Left lung (tissue), 10 donors: ENCODE measurements around the gene RAI14. TPM values are rescaled to one million over a fixed set of nuclear protein-coding genes. Genes with fewer than 3 reads are reported as not detected.
A peak's percentile ranks its signal among the peaks of the same experiment; 100 is the strongest.

Experiments
- ATAC-seq: fragments of 200-7000 bp; cut with Tn5 transposase; one replicate; pipeline ENCODE4 v1.9.1; 2020; ENCODE audit warnings: moderate library complexity
- DNase-seq, 4 donors: peaks; one replicate each; pipeline ENCODE4 v3.0.0-alpha.2; 2013 to 2020
- H3K27ac ChIP-seq, 2 donors: fragments of 200-600 bp; sonication (generic) in 1 of 2; one replicate each; pipeline versions ENCODE4 v1.5.0 to v1.8.0; 2020 to 2021
- H3K27me3 ChIP-seq, 2 donors: fragments of 200-600 bp; sonication (generic) in 1 of 2; one replicate each; pipeline versions ENCODE4 v1.5.0 to v1.8.0; 2020 to 2021
- H3K36me3 ChIP-seq, 2 donors: fragments of 200-600 bp; sonication (generic) in 1 of 2; one replicate each; pipeline versions ENCODE4 v1.5.0 to v1.8.0; 2020 to 2021
- H3K4me1 ChIP-seq, 2 donors: fragments of 200-600 bp; one replicate each; pipeline ENCODE4 v1.8.0; 2021
- H3K4me3 ChIP-seq, 2 donors: fragments of 200-600 bp; sonication (generic) in 1 of 2; one replicate each; pipeline versions ENCODE4 v1.5.0 to v1.8.0; 2020 to 2021; ENCODE audit warnings: mild to moderate bottlenecking in 1 of 2
- H3K9me3 ChIP-seq, 2 donors: fragments of 200-600 bp; sonication (generic) in 1 of 2; one replicate each; pipeline versions ENCODE4 v1.5.0 to v1.8.0; 2020 to 2021
- CTCF ChIP-seq, 2 donors: fragments of 200-600 bp; sonication (generic) in 1 of 2; IDR thresholded peaks; one replicate each; pipeline versions ENCODE4 v1.5.0 to v1.8.0; 2021; ENCODE audit warnings: antibody characterized with exemption in 2 of 2
- intact Hi-C, 2 donors: fragments of 100-400 bp; cut with DNase I; formaldehyde crosslinking; loops; one replicate each; pipeline versions ENCODE4 v1.11.2 to v1.14.2; 2022
- polyA plus RNA-seq, 6 donors: library from polyadenylated mRNA; unstranded; fragments of 120-200 nt; gene quantifications; one replicate each; pipeline ENCODE4 v1.2.1, GENCODE V29; 2013; ENCODE audit not compliant: insufficient read length in 6 of 6
- total RNA-seq, 2 donors: library from RNA; stranded (reverse); fragmentation: NEBNext Ultra II Directional; extraction: Animal tissue kit (Norgen Biotek cat#: 25700); gene quantifications; one replicate each; pipeline ENCODE4 v1.2.1, GENCODE V29; 2021
- donor health status: DM: no; HTN: yes; CAD: no.
- donor health status: DM: no; HTN: no; CAD: no.

Gene RAI14
- total and polyA plus RNA-seq, 8 donors, result 48.4 to 109 (median 53.8) TPM

GRCh38 chr5:34639852-34640626 lies 16.1 kb upstream of the RAI14 start:
- intact Hi-C loops, result no loop called here
- no peaks in the 10 kb centered on the region for H3K36me3 ChIP-seq
- no peak overlapping the region for H3K27ac ChIP-seq
- ATAC-seq (no peak), DNase-seq (no peak)
- no peaks in the 10 kb centered on the region for H3K9me3 ChIP-seq
- no peak for TF ChIP-seq CTCF (IDR thresholded peaks at IDR 0.05)
- H3K27me3 ChIP-seq, result no peaks in the 10 kb centered on the region
- no peaks in the 10 kb centered on the region for H3K4me1 ChIP-seq
- no peak overlapping the region for H3K4me3 ChIP-seq

DNA sequence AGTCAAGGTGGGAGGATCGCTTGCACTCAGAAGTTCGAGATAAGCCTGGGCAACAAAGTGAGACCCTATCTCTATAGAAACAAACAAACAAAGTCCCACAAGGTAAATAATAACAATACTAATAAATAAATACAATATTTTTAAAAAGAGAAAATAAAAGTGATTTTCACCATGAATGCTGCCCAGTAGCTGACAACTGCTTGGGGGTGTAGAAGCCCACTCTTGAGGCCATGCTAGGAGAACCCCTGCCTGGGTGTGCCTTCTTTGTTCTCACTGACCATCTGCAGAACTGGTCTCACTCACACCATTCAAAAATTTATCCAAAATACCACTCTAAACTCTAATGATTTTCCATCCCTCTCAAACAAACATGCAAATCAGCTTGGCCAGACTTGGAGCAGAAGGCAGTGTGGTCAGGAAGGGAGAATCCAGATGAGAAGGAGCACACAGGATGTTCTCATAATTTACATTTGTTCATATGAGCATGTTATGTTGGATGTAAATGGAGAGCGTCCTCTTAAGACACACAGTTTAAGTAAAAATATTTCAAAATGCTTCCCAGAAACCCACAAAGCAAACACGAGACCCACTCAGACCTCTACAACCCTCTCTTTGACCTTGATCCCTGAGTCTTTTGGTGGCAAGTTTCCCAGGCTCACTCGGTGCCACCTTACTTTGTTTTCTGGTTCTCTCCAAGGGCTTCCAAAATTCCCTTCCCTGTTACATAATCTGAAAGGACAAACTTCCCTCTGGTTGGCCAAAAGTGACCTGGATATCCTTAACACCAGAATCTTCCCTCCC lies 7.9 kb upstream of the RAI14 start:
- DNase-seq, result no peak
- intact Hi-C loops, result no loop called here
- H3K4me1 ChIP-seq, result no peaks in the 10 kb centered on the region
- H3K27ac ChIP-seq, result no peak overlapping the region
- H3K4me3 ChIP-seq, result no peak overlapping the region
- TF ChIP-seq CTCF (IDR thresholded peaks at IDR 0.05), result no peak
- H3K9me3 ChIP-seq, result no peaks in the 10 kb centered on the region
- peak; percentile 52 for ATAC-seq
- no peaks in the 10 kb centered on the region for H3K36me3 ChIP-seq
- H3K27me3 ChIP-seq, result no peaks in the 10 kb centered on the region

DNA sequence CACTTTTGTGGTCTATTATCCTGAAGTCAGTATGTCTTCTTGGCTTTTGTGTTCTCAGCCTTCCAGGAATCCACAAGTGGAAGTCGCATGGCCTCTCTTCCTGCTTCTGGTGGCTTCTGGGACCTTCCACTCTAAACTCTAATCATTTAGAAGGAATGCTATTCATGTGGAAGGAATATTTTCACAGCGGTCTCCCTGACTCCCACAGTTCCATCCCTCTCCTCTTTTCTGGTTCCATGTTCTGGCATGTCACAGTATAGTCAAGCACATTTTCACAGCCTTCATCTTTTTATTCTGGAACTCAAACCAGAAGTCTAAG lies 7.3 kb upstream of the RAI14 start:
- ATAC-seq (peak; percentile 36), DNase-seq (no peak)
- intact Hi-C loops, result no loop called here
- Histone ChIP-seq H3K4me1 (no peaks in the 10 kb centered on the region), H3K36me3 (no peaks in the 10 kb centered on the region), H3K27ac (no peak overlapping the region), H3K27me3 (peaks cover 0 to 5% of the 10 kb centered on the region in 2 donors), H3K4me3 (no peak overlapping the region), H3K9me3 (no peaks in the 10 kb centered on the region)
- TF ChIP-seq CTCF (IDR thresholded peaks at IDR 0.05), result no peak

DNA sequence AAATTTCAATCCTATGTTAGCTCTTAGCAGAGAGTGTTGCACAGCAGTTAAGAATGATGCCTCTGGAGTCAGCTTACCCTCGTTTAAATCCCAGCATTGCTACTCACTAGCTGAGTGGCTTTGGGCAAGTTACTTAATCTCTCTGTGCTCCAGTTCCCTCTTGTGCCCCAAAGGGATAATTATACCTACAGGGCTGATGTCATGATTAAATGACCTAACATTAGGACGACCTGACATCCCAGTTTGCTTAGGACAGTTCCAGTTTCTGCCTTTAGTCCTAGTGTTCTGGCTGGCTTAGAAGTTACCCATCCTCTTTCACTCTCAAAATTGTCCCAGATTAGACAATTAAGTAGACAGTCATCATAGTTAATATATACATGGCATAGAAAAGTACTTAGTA lies 4.3 kb upstream of the RAI14 start:
- peaks cover 0 to 35% of the 10 kb centered on the region in 2 donors for H3K27me3 ChIP-seq
- H3K36me3 ChIP-seq, result no peaks in the 10 kb centered on the region
- ATAC-seq, result no peak
- H3K4me3 ChIP-seq, result no peak overlapping the region
- TF ChIP-seq CTCF (IDR thresholded peaks at IDR 0.05), result no peak
- H3K4me1 ChIP-seq, result peaks cover 0 to 12% of the 10 kb centered on the region in 2 donors
- H3K27ac ChIP-seq, result no peak overlapping the region
- no peaks in the 10 kb centered on the region for H3K9me3 ChIP-seq
- intact Hi-C loops, result no loop called here
- DNase-seq, result no peak

DNA sequence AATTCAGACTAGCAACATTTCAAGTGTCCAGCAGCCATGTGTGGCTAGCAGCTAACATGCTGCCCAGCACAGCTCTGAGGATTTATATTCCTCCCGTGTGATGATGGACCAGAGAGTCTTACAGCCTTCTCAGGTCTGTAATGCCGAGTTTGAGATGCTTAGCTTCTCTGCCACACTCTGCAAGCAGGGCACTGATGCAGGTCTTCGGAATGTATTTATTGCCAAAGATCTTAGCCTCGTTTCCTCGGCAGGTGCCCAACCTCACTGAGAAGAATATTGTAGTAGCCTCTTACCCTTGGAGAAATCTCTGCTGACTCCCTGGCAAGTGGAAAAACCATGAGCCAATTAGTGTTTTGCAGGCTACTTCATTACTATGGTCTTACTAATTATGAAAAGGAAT lies 3.7 kb upstream of the RAI14 start:
- Histone ChIP-seq H3K4me3 (no peak overlapping the region), H3K27ac (no peak overlapping the region), H3K9me3 (no peaks in the 10 kb centered on the region), H3K36me3 (no peaks in the 10 kb centered on the region), H3K27me3 (peaks cover 0 to 42% of the 10 kb centered on the region in 2 donors), H3K4me1 (peaks cover 0 to 15% of the 10 kb centered on the region in 2 donors)
- DNase-seq (no peak), ATAC-seq (no peak)
- no peak for TF ChIP-seq CTCF (IDR thresholded peaks at IDR 0.05)
- intact Hi-C loops, result no loop called here
